ENCODE data around the gene TMCO1. TPM values are rescaled to one million over a fixed set of nuclear protein-coding genes. Genes with fewer than 3 reads are reported as not detected.
"Not testable (repeated sequence)": the region's sequence is repeated elsewhere in the genome, so short reads cannot be mapped to it uniquely, and the experiment has no call there.

Gene TMCO1
- total RNA-seq, 4 donors from 2014 or later: 31.4 to 53.8 (median 46.0) TPM

DNA sequence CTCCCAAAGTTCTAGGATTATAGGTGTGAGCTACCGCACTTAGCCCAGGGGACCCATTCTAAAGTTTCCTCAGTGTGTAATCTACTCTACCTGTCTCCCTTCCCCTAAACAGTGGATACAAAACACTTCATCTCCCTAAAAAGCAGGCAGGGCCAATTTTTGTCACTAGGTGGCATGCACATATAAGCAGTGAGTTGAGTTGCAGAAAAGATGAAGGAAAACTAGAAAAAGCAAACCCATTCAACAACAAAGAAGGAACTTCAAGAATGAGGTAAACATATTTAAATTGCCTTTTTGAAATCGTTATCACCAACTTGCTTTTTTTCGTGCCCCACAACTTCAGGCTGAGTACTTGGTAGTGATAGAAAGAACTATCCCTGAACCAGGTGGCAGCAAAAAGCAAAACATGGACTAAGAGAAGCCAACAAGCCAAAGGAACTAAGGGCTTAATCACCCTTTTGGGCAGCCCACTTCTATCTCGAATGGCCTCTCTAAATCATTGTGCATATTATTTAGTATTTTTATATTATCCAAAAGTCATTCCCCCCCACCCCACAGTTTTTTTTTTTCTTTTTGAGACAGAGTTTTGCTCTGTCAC lies 50.7 kb downstream of the TMCO1 start:
- Histone ChIP-seq H3K36me3 (no peaks in the 10 kb centered on the region), H3K4me1 (no peaks in the 10 kb centered on the region), H3K27me3 (no peaks in the 10 kb centered on the region), H3K4me3 (no peak overlapping the region), H3K9me3 (no peaks in the 10 kb centered on the region), H3K27ac (no peak overlapping the region)
- TF ChIP-seq, protein P1, sequence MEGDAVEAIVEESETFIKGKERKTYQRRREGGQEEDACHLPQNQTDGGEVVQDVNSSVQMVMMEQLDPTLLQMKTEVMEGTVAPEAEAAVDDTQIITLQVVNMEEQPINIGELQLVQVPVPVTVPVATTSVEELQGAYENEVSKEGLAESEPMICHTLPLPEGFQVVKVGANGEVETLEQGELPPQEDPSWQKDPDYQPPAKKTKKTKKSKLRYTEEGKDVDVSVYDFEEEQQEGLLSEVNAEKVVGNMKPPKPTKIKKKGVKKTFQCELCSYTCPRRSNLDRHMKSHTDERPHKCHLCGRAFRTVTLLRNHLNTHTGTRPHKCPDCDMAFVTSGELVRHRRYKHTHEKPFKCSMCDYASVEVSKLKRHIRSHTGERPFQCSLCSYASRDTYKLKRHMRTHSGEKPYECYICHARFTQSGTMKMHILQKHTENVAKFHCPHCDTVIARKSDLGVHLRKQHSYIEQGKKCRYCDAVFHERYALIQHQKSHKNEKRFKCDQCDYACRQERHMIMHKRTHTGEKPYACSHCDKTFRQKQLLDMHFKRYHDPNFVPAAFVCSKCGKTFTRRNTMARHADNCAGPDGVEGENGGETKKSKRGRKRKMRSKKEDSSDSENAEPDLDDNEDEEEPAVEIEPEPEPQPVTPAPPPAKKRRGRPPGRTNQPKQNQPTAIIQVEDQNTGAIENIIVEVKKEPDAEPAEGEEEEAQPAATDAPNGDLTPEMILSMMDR (IDR thresholded peaks at IDR 0.05): peak in 1 of 2 donors; percentile 37
- no peak for TF ChIP-seq POLR2A (IDR thresholded peaks at IDR 0.05)
- DNase-seq (ENCODE audit: low spot score in 2 of 2): no peak
- WGBS: 31% methylated on average over 4 of the region's 4 CpGs

DNA sequence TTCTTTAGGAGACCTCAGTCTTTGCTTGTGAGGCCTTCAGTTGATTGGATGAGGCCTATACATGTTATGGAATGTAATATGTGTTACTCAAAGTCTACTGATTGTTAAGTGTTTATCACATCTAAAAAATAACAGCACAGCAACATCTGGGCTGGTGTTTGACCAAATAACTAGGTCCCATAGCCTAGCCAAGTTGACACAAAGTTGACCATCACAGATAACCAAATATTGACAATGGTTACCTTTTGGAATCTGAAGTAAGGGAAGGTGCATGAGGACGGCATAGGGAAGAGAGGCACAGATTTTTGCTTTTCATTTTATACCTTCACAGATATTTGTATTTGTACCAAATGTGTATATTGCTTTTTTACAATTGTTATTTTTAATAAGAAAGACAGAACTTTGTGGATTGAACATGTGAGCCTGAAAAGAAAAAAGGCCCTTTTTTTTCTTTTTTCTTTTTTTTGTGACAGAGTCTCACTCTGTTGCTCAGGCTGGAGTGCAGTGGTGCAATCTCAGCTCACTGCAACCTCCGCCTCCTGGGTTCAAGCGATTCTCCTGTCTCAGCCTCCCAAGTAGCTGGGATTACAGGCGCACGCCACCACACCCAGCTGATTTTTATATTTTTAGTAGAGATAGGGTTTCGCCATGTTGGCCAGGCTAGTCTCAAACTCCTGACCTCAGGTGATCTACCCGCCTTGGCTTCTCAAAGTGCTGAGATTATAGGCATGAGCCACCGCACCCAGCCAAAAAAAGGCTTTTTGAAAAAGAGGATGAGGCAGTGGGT lies 52.2 kb downstream of the TMCO1 start:
- DNase-seq (ENCODE audit: low spot score in 2 of 2); H3K27ac ChIP-seq; H3K4me1 ChIP-seq; H3K9me3 ChIP-seq; H3K27me3 ChIP-seq; H3K36me3 ChIP-seq; H3K4me3 ChIP-seq: not testable (repeated sequence)
- 78% methylated on average over 8 of the region's 8 CpGs for WGBS

DNA sequence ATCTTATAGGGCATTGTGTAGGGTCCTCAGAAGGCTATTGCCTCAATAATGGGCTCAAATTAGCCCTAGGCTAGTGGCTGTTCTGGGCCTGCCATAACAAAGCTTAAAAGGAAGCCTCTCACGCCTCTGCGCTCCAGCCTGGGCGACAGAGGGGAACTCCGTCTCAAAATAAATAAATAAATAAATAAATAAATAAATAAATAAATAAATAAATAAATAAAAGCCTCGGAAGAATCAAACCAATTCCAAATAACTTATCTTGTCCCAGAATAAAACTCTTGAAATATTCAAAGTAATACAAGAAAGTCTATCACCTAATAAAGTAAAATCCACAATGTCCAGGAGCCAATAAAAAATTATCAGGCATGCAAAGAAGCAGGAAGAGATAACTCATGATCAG lies 55.9 kb downstream of the TMCO1 start:
- TF ChIP-seq EP300 (IDR thresholded peaks at IDR 0.05) (no peak), POLR2AphosphoS5 (IDR thresholded peaks at IDR 0.05) (no peak), POLR2A (IDR thresholded peaks at IDR 0.05) (no peak)
- TF ChIP-seq, protein P1 (IDR thresholded peaks at IDR 0.05): no peak
- 85% methylated on average over 5 of the region's 5 CpGs for WGBS

DNA sequence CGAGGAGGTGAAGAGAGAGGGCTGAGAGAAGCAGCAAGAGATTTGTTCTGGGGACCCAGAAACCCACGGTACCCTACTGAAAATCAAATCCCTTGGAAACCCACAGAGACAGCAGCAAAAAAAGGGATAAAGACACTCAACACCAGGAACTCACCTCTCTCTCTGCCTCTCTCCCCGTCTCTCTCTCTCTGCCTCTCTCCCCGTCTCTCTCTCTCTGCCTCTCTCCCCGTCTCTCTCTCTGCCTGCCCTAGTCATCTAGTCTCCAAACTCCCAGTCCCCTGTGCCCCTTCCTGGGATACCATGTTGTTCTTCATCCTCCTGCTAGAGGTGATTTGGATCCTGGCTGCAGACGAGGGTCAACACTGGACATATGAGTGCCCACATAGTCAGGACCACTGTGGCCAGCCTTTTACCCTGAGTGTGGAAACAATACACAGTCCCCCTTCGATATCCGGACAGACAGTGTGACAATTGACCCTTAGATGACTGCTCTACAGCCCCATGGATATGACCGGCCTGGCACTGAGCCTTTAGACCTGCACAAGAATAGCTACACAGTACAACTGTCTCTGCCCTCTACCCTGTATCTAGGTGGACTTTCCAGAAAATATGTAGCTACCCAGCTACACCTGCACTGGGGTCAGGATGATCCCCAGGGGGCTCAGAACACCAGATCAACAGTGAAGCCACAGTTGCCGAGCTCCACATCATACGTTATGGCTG lies 60.5 kb downstream of the TMCO1 start:
- no peak overlapping the region for H3K4me3 ChIP-seq
- no peaks in the 10 kb centered on the region for H3K27me3 ChIP-seq
- TF ChIP-seq EP300 (IDR thresholded peaks at IDR 0.05): no peak
- TF ChIP-seq, protein P1 (IDR thresholded peaks at IDR 0.05): no peak
- no peak for TF ChIP-seq POLR2A (IDR thresholded peaks at IDR 0.05)
- no peak for TF ChIP-seq POLR2AphosphoS5 (IDR thresholded peaks at IDR 0.05)
- H3K36me3 ChIP-seq: no peaks in the 10 kb centered on the region
- no peaks in the 10 kb centered on the region for H3K4me1 ChIP-seq
- DNase-seq (ENCODE audit: low spot score in 2 of 2): no peak
- H3K27ac ChIP-seq: no peak overlapping the region
- H3K9me3 ChIP-seq: no peaks in the 10 kb centered on the region
- 74% methylated on average over 9 of the region's 11 CpGs for WGBS

More for the DNA sequence above, 55.9 kb downstream of the TMCO1 start:
- Histone ChIP-seq H3K27ac (no peak overlapping the region), H3K4me3 (no peak overlapping the region), H3K36me3 (no peaks in the 10 kb centered on the region), H3K27me3 (no peaks in the 10 kb centered on the region), H3K9me3 (no peaks in the 10 kb centered on the region), H3K4me1 (no peaks in the 10 kb centered on the region)
- DNase-seq (ENCODE audit: low spot score in 2 of 2): no peak

DNA sequence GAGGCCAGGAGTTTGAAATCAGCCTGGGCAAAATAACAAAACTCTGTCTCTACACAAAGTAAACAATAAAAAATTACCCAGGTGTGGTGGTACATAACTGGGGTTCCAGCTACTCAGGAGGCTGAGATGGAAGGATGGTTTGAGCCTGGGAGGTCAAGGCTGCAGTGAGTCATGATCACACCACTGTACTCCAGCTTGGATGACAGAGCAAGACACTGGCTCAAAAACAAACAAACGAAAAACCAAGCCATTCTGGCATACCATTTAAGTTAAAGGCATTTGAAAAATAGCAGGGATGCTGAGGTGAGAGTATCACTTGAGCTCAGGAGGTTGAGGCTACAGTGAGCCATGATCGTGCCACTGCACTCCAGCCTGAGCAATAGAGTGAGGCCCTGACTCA lies 65.0 kb downstream of the TMCO1 start:
- DNase-seq (ENCODE audit: low spot score in 2 of 2): no peak
- Histone ChIP-seq H3K9me3 (no peaks in the 10 kb centered on the region), H3K36me3 (no peaks in the 10 kb centered on the region), H3K27ac (no peak overlapping the region), H3K4me1 (peaks cover 7% of the 10 kb centered on the region), H3K4me3 (no peak overlapping the region), H3K27me3 (no peaks in the 10 kb centered on the region)
- 87% methylated on average over 2 of the region's 2 CpGs for WGBS
- no peak for TF ChIP-seq EP300 (IDR thresholded peaks at IDR 0.05)

DNA sequence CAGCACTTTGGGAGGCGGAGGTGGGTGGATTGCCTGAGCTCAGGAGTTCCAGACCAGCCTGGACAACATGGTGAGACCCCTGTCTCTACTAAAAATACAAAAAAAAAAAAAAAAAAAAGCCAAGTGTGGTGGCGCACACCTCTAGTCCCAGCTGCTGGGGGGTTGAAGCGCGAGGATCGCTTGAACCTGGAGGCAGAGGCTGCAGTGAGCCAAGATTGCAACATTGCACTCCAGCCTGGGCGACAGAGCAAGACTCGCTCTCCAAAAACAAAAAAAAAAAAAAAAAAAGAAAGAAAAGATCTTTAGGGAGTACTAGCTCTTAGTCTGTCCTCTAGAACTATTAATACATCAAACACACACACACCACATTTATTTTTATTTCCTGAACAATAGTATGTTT lies 66.7 kb downstream of the TMCO1 start:
- not testable (repeated sequence) for H3K27me3 ChIP-seq; H3K9me3 ChIP-seq; H3K4me3 ChIP-seq; DNase-seq (ENCODE audit: low spot score in 2 of 2); H3K27ac ChIP-seq; H3K36me3 ChIP-seq
- 88% methylated on average over 7 of the region's 7 CpGs for WGBS
- H3K4me1 ChIP-seq: peaks cover 16% of the 10 kb centered on the region

Measured in suprapubic skin (tissue), 4 donors.